MM.1S (cell line): ENCODE measurements around the gene IGFBP4.
"Not testable (repeated sequence)": the region's sequence is repeated elsewhere in the genome, so short reads cannot be mapped to it uniquely, and the experiment has no call there.

Experiments used
- DNase-seq: peaks from one replicate; pipeline ENCODE4 v3.0.0-alpha.2; 2015
- H2AFZ ChIP-seq: fragments of 300-600 bp; sonication (generic); 2 replicates; pipeline ENCODE4 v1.6.0; 2016; ENCODE audit warnings: antibody characterized with exemption, low read length
- H3F3A ChIP-seq: fragments of 300-600 bp; sonication (generic); 2 replicates; pipeline ENCODE4 v1.6.1; 2016; ENCODE audit warnings: mild to moderate bottlenecking, antibody characterized with exemption, low read length, moderate library complexity, mixed read lengths; ENCODE audit not compliant: insufficient read depth
- H3K27ac ChIP-seq: fragments of 300-600 bp; sonication (generic); 2 replicates; pipeline ENCODE4 v1.5.1; 2016; ENCODE audit warnings: mild to moderate bottlenecking, low read length
- H3K27me3 ChIP-seq: fragments of 300-600 bp; sonication (generic); replicated peaks from 2 replicates; pipeline ENCODE4 v1.6.0; 2016; ENCODE audit warnings: low read length; ENCODE audit not compliant: insufficient read depth
- H3K36me3 ChIP-seq: fragments of 300-600 bp; sonication (generic); replicated peaks from 2 replicates; pipeline ENCODE4 v1.6.1; 2016; ENCODE audit warnings: mild to moderate bottlenecking, low read length, mixed read lengths; ENCODE audit not compliant: insufficient read depth
- H3K4me1 ChIP-seq: fragments of 300-600 bp; sonication (generic); 2 replicates; pipeline ENCODE4 v1.6.1; 2016; ENCODE audit warnings: low read length, mixed read lengths
- H3K4me2 ChIP-seq: fragments of 300-600 bp; sonication (generic); 2 replicates; pipeline ENCODE4 v1.6.0; 2016; ENCODE audit warnings: low read depth, low read length
- H3K4me3 ChIP-seq: fragments of 300-600 bp; sonication (generic); 2 replicates; pipeline ENCODE4 v1.5.1; 2016; ENCODE audit warnings: low read length, mixed read lengths
- H3K79me2 ChIP-seq: fragments of 300-600 bp; sonication (generic); 2 replicates; pipeline ENCODE4 v1.6.1; 2016; ENCODE audit warnings: mixed run types, low read length, mixed read lengths
- H3K9ac ChIP-seq: fragments of 300-600 bp; sonication (generic); 2 replicates; pipeline ENCODE4 v1.6.1; 2016; ENCODE audit warnings: low read length, mixed read lengths
- H3K9me2 ChIP-seq: fragments of 300-600 bp; sonication (generic); replicated peaks from 2 replicates; pipeline ENCODE4 v1.6.1; 2016; ENCODE audit warnings: mild to moderate bottlenecking, low read length, mixed read lengths; ENCODE audit not compliant: insufficient read depth
- H3K9me3 ChIP-seq: fragments of 300-600 bp; sonication (generic); replicated peaks from 2 replicates; pipeline ENCODE4 v1.6.1; 2016; ENCODE audit warnings: mild to moderate bottlenecking, low read length, mixed read lengths; ENCODE audit not compliant: insufficient read depth
- H4K20me1 ChIP-seq: fragments of 300-600 bp; sonication (generic); 2 replicates; pipeline ENCODE4 v1.6.1; 2016; ENCODE audit warnings: mild to moderate bottlenecking, low read length, moderate library complexity, mixed read lengths; ENCODE audit not compliant: insufficient read depth
- CTCF ChIP-seq: fragments of 300-600 bp; sonication (generic); IDR thresholded peaks from 2 replicates; pipeline ENCODE4 v1.5.1; 2016; ENCODE audit warnings: antibody characterized with exemption, low read length, mixed read lengths
- EZH2 ChIP-seq: fragments of 300-600 bp; sonication (generic); optimal IDR thresholded peaks from 2 replicates; pipeline ENCODE3; 2017; ENCODE audit warnings: low read depth, mild to moderate bottlenecking, antibody characterized with exemption, low read length, mixed read lengths
- EZH2phosphoT487 ChIP-seq: fragments of 300-600 bp; sonication (generic); IDR thresholded peaks from 2 replicates; pipeline ENCODE4 v1.6.1; 2018; ENCODE audit warnings: antibody characterized with exemption, low read length

The IGFBP4 gene

GRCh38 chr17:40404003-40404402, 39.2 kb upstream of the IGFBP4 start:
- no peak overlapping the region for H3K9ac ChIP-seq
- no peak overlapping the region for H3K4me2 ChIP-seq
- H3F3A ChIP-seq: 0 out of 2 replicates have a peak, but pooled peaks cover 4% of the 10 kb centered on the region
- no peaks in the 10 kb centered on the region for H3K27me3 ChIP-seq
- no peak for DNase-seq
- H3K36me3 ChIP-seq: peaks cover 52% of the 10 kb centered on the region
- no peak overlapping the region for H3K27ac ChIP-seq
- H3K79me2 ChIP-seq: peaks cover 3% of the 10 kb centered on the region; the same call in 1 of the 2 replicates
- H4K20me1 ChIP-seq: no peaks in the 10 kb centered on the region
- TF ChIP-seq CTCF (no peak), EZH2 (no peak), EZH2phosphoT487 (no peak)
- H3K9me3 ChIP-seq: no peaks in the 10 kb centered on the region
- H3K4me3 ChIP-seq: no peak overlapping the region
- H3K9me2 ChIP-seq: no peaks in the 10 kb centered on the region
- no peak overlapping the region for H2AFZ ChIP-seq
- no peaks in the 10 kb centered on the region for H3K4me1 ChIP-seq

- no peaks in the 10 kb centered on the region for H3K9me2 ChIP-seq
- no peaks in the 10 kb centered on the region for H3K9me3 ChIP-seq
- no peak overlapping the region for H3K27ac ChIP-seq
- no peak overlapping the region for H3K4me2 ChIP-seq
- no peaks in the 10 kb centered on the region for H3K27me3 ChIP-seq
- no peaks in the 10 kb centered on the region for H4K20me1 ChIP-seq
- no peaks in the 10 kb centered on the region for H3K4me1 ChIP-seq
- peaks cover 40% of the 10 kb centered on the region for H3K36me3 ChIP-seq
- TF ChIP-seq EZH2phosphoT487 (no peak), CTCF (no peak), EZH2 (no peak)
- H3K79me2 ChIP-seq: peaks cover 27% of the 10 kb centered on the region
- DNase-seq: no peak
- H2AFZ ChIP-seq: no peak overlapping the region
- no peak overlapping the region for H3K4me3 ChIP-seq
- peaks cover 8% of the 10 kb centered on the region; the same call in 1 of the 2 replicates for H3F3A ChIP-seq
- no peak overlapping the region for H3K9ac ChIP-seq
Observed at GRCh38 chr17:40407460-40407859, 35.8 kb upstream of the IGFBP4 start.

GRCh38 chr17:40409540-40409939, 33.7 kb upstream of the IGFBP4 start:
- not testable (repeated sequence) for H3K9me3 ChIP-seq, H3K9ac ChIP-seq, H3K4me2 ChIP-seq, H3F3A ChIP-seq, H3K27ac ChIP-seq, H2AFZ ChIP-seq, H4K20me1 ChIP-seq, H3K27me3 ChIP-seq, H3K9me2 ChIP-seq, DNase-seq, H3K4me3 ChIP-seq, H3K4me1 ChIP-seq
- Histone ChIP-seq H3K36me3 (peaks cover 29% of the 10 kb centered on the region), H3K79me2 (peaks cover 41% of the 10 kb centered on the region)

GRCh38 chr17:40410082-40410481, 33.2 kb upstream of the IGFBP4 start:
- DNase-seq: no peak
- no peak overlapping the region for H3K9ac ChIP-seq
- no peaks in the 10 kb centered on the region for H3K9me3 ChIP-seq
- TF ChIP-seq EZH2phosphoT487 (no peak), CTCF (no peak), EZH2 (no peak)
- peaks cover 8% of the 10 kb centered on the region; the same call in 1 of the 2 replicates for H3F3A ChIP-seq
- H3K9me2 ChIP-seq: no peaks in the 10 kb centered on the region
- H3K4me2 ChIP-seq: no peak overlapping the region
- H3K4me1 ChIP-seq: no peaks in the 10 kb centered on the region
- H3K27ac ChIP-seq: no peak overlapping the region
- H4K20me1 ChIP-seq: no peaks in the 10 kb centered on the region
- no peaks in the 10 kb centered on the region for H3K27me3 ChIP-seq
- H3K79me2 ChIP-seq: peaks cover 42% of the 10 kb centered on the region
- peaks cover 29% of the 10 kb centered on the region for H3K36me3 ChIP-seq
- H3K4me3 ChIP-seq: no peak overlapping the region
- no peak overlapping the region for H2AFZ ChIP-seq
